A673 (cell line): ENCODE data around the gene UVSSA. TPM values are rescaled to one million over a fixed set of nuclear protein-coding genes. Genes with fewer than 3 reads are reported as not detected.

Source experiments
- BruUV-seq: library from RNA; stranded (reverse); fragments of 400-500 nt; replicated peaks from 2 replicates; lab custom pipeline; 2021; lab: Mats Ljungman, UMichigan
- CTCF ChIA-PET: fragments of 300-600 bp; sonication (Branson Sonifier 250); formaldehyde crosslinking; loops from one replicate; lab custom pipeline; 2022; ENCODE audit warnings: antibody characterized with exemption; lab: Charles Lee
- POLR2A ChIA-PET: fragments of 300-600 bp; sonication (Branson Sonifier 250); formaldehyde crosslinking; loops from one replicate; lab custom pipeline; 2022; ENCODE audit warnings: antibody characterized with exemption; ENCODE audit not compliant: low non-redundant PET; lab: Charles Lee
- DNase-seq: peaks from one replicate; pipeline ENCODE4 v3.0.0-alpha.2; 2015; ENCODE audit warnings: low spot score
- H3K27ac ChIP-seq: fragments of 200-600 bp; sonication (generic); 2 replicates; pipeline ENCODE4 v1.5.1; 2016; ENCODE audit warnings: mixed run types, low read depth, mild to moderate bottlenecking, mixed read lengths, antibody characterized with exemption, low read length; ENCODE audit not compliant: poor library complexity, severe bottlenecking
- H3K27me3 ChIP-seq: fragments of 200-600 bp; sonication (generic); replicated peaks from 2 replicates; pipeline ENCODE4 v1.6.1; 2017; ENCODE audit warnings: mixed run types, low read depth, mild to moderate bottlenecking, mixed read lengths, antibody characterized with exemption, low read length; ENCODE audit not compliant: insufficient read depth, poor library complexity
- H3K36me3 ChIP-seq: fragments of 200-600 bp; sonication (generic); 2 replicates; pipeline ENCODE4 v1.6.1; 2016; ENCODE audit warnings: mixed run types, mild to moderate bottlenecking, mixed read lengths, antibody characterized with exemption, low read length; ENCODE audit not compliant: insufficient read depth, poor library complexity, severe bottlenecking
- H3K4me1 ChIP-seq: fragments of 200-600 bp; sonication (generic); 2 replicates; pipeline ENCODE4 v1.6.1; 2017; ENCODE audit warnings: mixed run types, mild to moderate bottlenecking, mixed read lengths, antibody characterized with exemption, low read length; ENCODE audit not compliant: insufficient read depth, poor library complexity, severe bottlenecking
- H3K4me3 ChIP-seq: fragments of 200-600 bp; sonication (generic); 2 replicates; pipeline ENCODE4 v1.5.1; 2016; ENCODE audit warnings: low read depth, mixed run types, mild to moderate bottlenecking, mixed read lengths, low read length; ENCODE audit not compliant: poor library complexity, severe bottlenecking
- H3K9me3 ChIP-seq: fragments of 200-600 bp; sonication (generic); 2 replicates; pipeline ENCODE4 v1.6.1; 2016; ENCODE audit warnings: mixed run types, low read depth, mild to moderate bottlenecking, mixed read lengths, antibody characterized with exemption, low read length; ENCODE audit not compliant: poor library complexity, severe bottlenecking
- CTCF ChIP-seq: fragments of 300-800, 200-600 bp; sonication (generic); conservative IDR thresholded peaks from 2 replicates; pipeline ENCODE4 v1.5.1; 2017; ENCODE audit warnings: low read depth, mild to moderate bottlenecking, antibody characterized with exemption, low read length, moderate library complexity, mixed read lengths
- EZH2 ChIP-seq: fragments of 200-600 bp; sonication (generic); IDR thresholded peaks from 2 replicates; pipeline ENCODE4 v1.6.1; 2017; ENCODE audit warnings: borderline replicate concordance, low read depth, mild to moderate bottlenecking, mixed read lengths, antibody characterized with exemption, low read length; ENCODE audit not compliant: poor library complexity, severe bottlenecking
- intact Hi-C: fragments of 100-400 bp; cut with micrococcal nuclease; formaldehyde crosslinking; loops from one replicate; pipeline ENCODE4 v1.10.0; 2022; ENCODE audit not compliant: unreplicated experiment
- total RNA-seq: library from RNA; stranded (reverse); gene quantifications from 2 replicates; pipeline ENCODE4 v1.2.3, GENCODE V29; 2021

Gene UVSSA
- total RNA-seq, 1 experiment from 2014 or later = 20.3 TPM

GRCh38 chr4:1411436-1412375 lies 64.7 kb downstream of the UVSSA start:
- no peaks in the 10 kb centered on the region for H3K36me3 ChIP-seq
- intact Hi-C loops = loop anchor here (5.0 kb wide), 1 partner anchor 46 kb away; no protein-coding TSS in a partner anchor
- BruUV-seq = no TSS peak
- no peak overlapping the region for H3K4me3 ChIP-seq
- CTCF ChIA-PET = interaction anchor here (0.6 kb wide), 1 partner anchor 35 kb away, joined by 4 read pairs; no protein-coding TSS in a partner anchor
- DNase-seq = no peak
- no peaks in the 10 kb centered on the region for H3K4me1 ChIP-seq
- no peaks in the 10 kb centered on the region for H3K9me3 ChIP-seq
- peaks cover 89% of the 10 kb centered on the region for H3K27me3 ChIP-seq
- POLR2A ChIA-PET = no interaction called here
- TF ChIP-seq CTCF (no peak), EZH2 (no peak)
- no peak overlapping the region for H3K27ac ChIP-seq

- intact Hi-C loops = loop anchor here (5.0 kb wide), 1 partner anchor 45 kb away; no protein-coding TSS in a partner anchor
- DNase-seq = no peak
- no peaks in the 10 kb centered on the region for H3K4me1 ChIP-seq
- no peaks in the 10 kb centered on the region for H3K36me3 ChIP-seq
- H3K4me3 ChIP-seq = no peak overlapping the region
- no peak overlapping the region for H3K27ac ChIP-seq
- H3K9me3 ChIP-seq = no peaks in the 10 kb centered on the region
- TF ChIP-seq EZH2 (no peak), CTCF (no peak)
- peaks cover 89% of the 10 kb centered on the region for H3K27me3 ChIP-seq
- no TSS peak for BruUV-seq
- ChIA-PET POLR2A (no interaction called here), CTCF (no interaction called here)
These were observed 65.6 kb downstream of the UVSSA start for GRCh38 chr4:1412376-1413203.

- no TSS peak for BruUV-seq
- no peaks in the 10 kb centered on the region for H3K9me3 ChIP-seq
- ChIA-PET CTCF (no interaction called here), POLR2A (no interaction called here)
- H3K4me3 ChIP-seq = no peak overlapping the region
- no peak overlapping the region for H3K27ac ChIP-seq
- no peaks in the 10 kb centered on the region for H3K36me3 ChIP-seq
- H3K27me3 ChIP-seq = peaks cover 91% of the 10 kb centered on the region
- DNase-seq = no peak
- H3K4me1 ChIP-seq = no peaks in the 10 kb centered on the region
- TF ChIP-seq CTCF (no peak), EZH2 (no peak)
- intact Hi-C loops = loop anchor here (5.0 kb wide), 1 partner anchor 44 kb away; no protein-coding TSS in a partner anchor
These were observed 66.2 kb downstream of the UVSSA start for GRCh38 chr4:1413204-1413663.
